PFSK-1 (cell line): ENCODE measurements around the gene C20orf96.

Source experiments
- FOXP2 ChIP-seq: optimal IDR thresholded peaks from 2 replicates; pipeline ENCODE3; 2011; ENCODE audit warnings: borderline replicate concordance, control low read depth, inconsistent platforms; ENCODE audit not compliant: insufficient read depth; ENCODE audit errors: extremely low read length, extremely low read depth
- POLR2AphosphoS5 ChIP-seq: IDR thresholded peaks from 2 replicates; pipeline ENCODE4 v1.6.1; 2012; ENCODE audit warnings: low read depth, mild to moderate bottlenecking, control low read depth, low read length, moderate library complexity
- SIN3A ChIP-seq: IDR thresholded peaks from 2 replicates; pipeline ENCODE4 v1.6.1; 2012; ENCODE audit warnings: mild to moderate bottlenecking, low read length, moderate library complexity, borderline replicate concordance; ENCODE audit not compliant: insufficient read depth
- TAF1 ChIP-seq: IDR thresholded peaks from 2 replicates; pipeline ENCODE4 v1.6.1; 2012; ENCODE audit warnings: low read length, control low read depth, borderline replicate concordance; ENCODE audit not compliant: insufficient read depth
- TF ChIP-seq, protein P1 (sequence below), 2 experiments: IDR thresholded peaks; 2 replicates each; pipeline versions ENCODE4 v1.6.1 to v1.8.0; 2011 to 2012; ENCODE audit warnings: low read depth in 2 of 2, low read length in 2 of 2, control low read depth in 1 of 2, inconsistent platforms in 1 of 2, mild to moderate bottlenecking in 1 of 2, moderate library complexity in 1 of 2; ENCODE audit not compliant: insufficient read depth in 1 of 2

Gene C20orf96

DNA sequence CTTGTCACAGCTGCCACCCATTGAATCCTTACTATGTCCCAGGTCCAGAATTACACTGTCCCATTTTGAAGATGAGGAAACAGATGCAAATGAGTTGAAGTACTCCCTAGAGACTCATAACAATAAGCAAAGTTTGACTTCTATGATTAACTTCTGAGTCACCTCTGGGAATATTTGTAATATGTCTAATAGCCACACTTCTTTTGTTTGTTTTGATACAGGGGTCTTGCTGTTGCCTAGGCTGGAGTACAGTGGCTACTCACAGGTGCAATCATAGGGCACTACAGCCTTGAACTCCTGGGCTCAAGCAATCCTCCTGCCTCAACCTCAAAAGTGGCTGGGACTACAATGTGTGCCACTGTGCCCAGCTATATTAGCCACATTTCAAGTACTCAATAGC, 23.4 kb upstream of the C20orf96 start:
- TF ChIP-seq FOXP2 (no peak), POLR2AphosphoS5 (no peak), TAF1 (no peak), SIN3A (no peak)
- TF ChIP-seq, protein P1, sequence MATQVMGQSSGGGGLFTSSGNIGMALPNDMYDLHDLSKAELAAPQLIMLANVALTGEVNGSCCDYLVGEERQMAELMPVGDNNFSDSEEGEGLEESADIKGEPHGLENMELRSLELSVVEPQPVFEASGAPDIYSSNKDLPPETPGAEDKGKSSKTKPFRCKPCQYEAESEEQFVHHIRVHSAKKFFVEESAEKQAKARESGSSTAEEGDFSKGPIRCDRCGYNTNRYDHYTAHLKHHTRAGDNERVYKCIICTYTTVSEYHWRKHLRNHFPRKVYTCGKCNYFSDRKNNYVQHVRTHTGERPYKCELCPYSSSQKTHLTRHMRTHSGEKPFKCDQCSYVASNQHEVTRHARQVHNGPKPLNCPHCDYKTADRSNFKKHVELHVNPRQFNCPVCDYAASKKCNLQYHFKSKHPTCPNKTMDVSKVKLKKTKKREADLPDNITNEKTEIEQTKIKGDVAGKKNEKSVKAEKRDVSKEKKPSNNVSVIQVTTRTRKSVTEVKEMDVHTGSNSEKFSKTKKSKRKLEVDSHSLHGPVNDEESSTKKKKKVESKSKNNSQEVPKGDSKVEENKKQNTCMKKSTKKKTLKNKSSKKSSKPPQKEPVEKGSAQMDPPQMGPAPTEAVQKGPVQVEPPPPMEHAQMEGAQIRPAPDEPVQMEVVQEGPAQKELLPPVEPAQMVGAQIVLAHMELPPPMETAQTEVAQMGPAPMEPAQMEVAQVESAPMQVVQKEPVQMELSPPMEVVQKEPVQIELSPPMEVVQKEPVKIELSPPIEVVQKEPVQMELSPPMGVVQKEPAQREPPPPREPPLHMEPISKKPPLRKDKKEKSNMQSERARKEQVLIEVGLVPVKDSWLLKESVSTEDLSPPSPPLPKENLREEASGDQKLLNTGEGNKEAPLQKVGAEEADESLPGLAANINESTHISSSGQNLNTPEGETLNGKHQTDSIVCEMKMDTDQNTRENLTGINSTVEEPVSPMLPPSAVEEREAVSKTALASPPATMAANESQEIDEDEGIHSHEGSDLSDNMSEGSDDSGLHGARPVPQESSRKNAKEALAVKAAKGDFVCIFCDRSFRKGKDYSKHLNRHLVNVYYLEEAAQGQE (IDR thresholded peaks at IDR 0.05; ENCODE audit: insufficient read depth in 1 of 2, low read depth in 2 of 2, low read length in 2 of 2) = no peak

DNA sequence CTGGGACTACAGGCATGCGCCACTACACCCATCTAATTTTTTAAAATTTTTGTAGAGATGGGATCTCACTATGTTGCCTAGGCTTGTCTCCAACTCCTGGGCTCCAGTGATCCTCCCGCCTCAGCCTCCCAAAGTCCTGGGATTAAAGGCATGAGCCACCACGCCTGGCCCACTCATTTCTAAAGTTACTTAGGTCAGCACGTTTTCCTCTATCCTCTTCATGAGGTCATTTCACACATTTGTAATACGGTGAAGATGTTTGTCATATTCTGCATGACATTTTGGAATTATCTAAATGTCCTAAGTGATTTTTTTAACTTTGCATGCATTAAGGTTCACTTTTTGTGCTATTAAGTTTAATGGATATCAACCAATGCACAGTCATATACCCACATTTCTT, 22.9 kb upstream of the C20orf96 start:
- no peak for TF ChIP-seq TAF1

DNA sequence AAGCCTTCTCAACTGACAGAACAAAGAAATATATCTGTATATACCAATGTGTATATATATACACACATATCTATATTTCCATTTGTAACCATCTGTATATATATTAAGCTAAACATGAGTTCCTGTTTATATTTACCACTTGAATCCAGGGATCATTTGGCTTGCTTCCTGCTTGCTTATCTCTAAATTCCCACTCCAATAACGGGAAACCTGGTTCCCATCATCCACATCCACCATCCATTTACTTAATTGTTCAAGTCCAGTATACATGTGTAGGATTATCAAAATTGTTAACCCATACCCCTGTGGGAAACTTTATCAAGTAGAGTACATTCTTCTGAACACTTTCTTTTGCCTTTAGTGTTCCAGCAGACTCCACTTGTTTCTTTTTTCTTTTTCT, 22.3 kb upstream of the C20orf96 start:
- TF ChIP-seq, protein P1 (IDR thresholded peaks at IDR 0.05; ENCODE audit: insufficient read depth in 1 of 2, low read depth in 2 of 2, low read length in 2 of 2) = no peak
- TF ChIP-seq FOXP2 (no peak), POLR2AphosphoS5 (no peak), SIN3A (no peak), TAF1 (no peak)

DNA sequence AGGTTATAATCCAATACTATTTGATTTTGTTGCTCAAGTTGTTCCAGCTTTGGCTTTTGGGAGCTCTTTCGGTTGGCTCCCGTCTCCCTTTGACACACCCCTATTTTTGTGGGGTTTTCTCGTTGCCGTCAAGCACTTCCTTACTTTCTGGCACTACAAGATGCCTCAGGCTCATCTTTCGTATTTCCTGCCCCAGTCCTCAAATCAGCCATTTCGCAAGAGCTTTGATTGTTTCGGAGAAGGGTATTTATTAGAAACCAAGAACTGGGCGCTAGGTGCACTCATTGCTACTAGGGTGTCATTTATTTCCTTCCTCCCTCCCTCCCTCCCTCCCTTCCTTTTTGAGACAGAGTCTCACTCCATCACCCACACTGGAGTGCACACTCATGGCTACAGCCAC, 21.5 kb upstream of the C20orf96 start:
- TF ChIP-seq TAF1 (no peak), FOXP2 (no peak), SIN3A (no peak), POLR2AphosphoS5 (no peak)
- TF ChIP-seq, protein P1 (IDR thresholded peaks at IDR 0.05; ENCODE audit: insufficient read depth in 1 of 2, low read depth in 2 of 2, low read length in 2 of 2) = no peak

DNA sequence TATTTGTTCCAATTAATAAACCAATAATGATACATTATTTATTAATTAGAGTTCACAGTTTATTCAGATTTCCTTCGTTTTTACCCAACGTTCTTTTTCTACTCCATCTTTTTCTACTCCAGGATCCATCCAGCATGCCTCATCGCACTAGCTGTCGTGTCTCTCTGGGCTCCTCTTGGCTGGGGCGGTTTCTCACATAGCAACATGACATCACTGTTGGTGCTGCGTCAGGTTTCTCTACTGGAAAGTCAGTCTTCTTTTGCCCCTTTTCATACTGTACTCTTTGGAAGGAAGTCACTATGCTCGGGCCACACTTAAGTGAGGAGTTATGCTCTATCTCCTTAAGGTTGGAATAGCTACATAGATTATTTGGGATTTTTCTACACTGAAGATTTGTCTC, 21.1 kb upstream of the C20orf96 start:
- TF ChIP-seq, protein P1 (IDR thresholded peaks at IDR 0.05; ENCODE audit: insufficient read depth in 1 of 2, low read depth in 2 of 2, low read length in 2 of 2) = no peak
- TF ChIP-seq TAF1 (no peak), SIN3A (no peak)

DNA sequence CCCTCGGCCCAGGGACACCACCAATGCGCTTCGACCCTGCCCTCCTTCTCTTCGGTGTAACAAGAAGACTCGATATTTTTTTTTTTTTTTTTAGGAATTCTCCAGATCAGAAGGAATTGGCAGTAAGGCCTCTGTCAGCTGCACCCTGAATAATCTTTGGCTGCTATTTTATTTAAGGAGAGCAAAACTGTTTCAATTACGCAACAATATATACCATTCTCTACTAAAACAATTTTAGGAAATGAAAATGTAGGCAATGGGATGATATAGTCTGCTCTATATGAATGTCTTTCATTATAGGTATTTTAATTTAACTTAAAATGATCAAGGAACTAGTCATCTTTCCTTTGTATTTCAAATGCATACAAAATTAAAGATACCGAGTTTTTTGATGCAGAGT, 20.1 kb upstream of the C20orf96 start:
- TF ChIP-seq POLR2AphosphoS5 = no peak
- TF ChIP-seq SIN3A = no peak
- TF ChIP-seq, protein P1 (IDR thresholded peaks at IDR 0.05; ENCODE audit: insufficient read depth in 1 of 2, low read depth in 2 of 2, low read length in 2 of 2) = no peak
- TF ChIP-seq FOXP2 = no peak
- no peak for TF ChIP-seq TAF1
